Caki2 (cell line): ENCODE data around the gene HSP90B1. TPM values are rescaled to one million over a fixed set of nuclear protein-coding genes. Genes with fewer than 3 reads are reported as not detected.

Experiments
- DNase-seq: peaks from one replicate; pipeline ENCODE4 v3.0.0-alpha.2; 2015; ENCODE audit warnings: low read depth
- in situ Hi-C: cut with HindIII; loops from 2 replicates; pipeline ENCODE4 v1.10.0; 2016; ENCODE audit warnings: low sequenced_read_pairs, low pct_unique_long_range_greater_than_20kb, mixed read lengths
- total RNA-seq: library from RNA; depleted of rRNA; stranded (reverse); fragments of >200 nt; shearing (Covaris generic); gene quantifications from 2 replicates; pipeline ENCODE4 v1.2.3, GENCODE V29; 2014; ENCODE audit warnings: low replicate concordance; rRNA removed

HSP90B1 gene
- total RNA-seq, 1 experiment from 2014 or later: 186 TPM

DNA sequence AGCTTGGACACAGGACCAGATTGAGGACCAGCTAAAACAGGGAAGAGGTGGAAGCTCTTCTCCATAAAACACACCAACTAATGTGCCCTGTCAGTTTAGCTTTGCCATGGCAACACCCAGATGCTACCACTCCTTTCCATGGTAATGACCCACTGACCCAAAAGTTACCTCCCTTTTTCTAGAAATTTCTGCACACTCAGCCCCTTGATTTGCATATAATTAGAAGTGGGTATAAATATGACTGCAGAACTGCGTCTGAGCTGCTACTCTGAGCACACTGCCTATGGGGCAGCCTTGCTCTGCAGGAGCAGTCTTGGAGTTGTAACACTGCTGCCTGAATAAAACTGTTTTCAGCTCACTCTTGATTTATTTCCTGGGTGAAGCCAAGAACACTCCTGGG, 32.3 kb downstream of the HSP90B1 start:
- in situ Hi-C loops: no loop called here
- DNase-seq: peak; percentile 11

DNA sequence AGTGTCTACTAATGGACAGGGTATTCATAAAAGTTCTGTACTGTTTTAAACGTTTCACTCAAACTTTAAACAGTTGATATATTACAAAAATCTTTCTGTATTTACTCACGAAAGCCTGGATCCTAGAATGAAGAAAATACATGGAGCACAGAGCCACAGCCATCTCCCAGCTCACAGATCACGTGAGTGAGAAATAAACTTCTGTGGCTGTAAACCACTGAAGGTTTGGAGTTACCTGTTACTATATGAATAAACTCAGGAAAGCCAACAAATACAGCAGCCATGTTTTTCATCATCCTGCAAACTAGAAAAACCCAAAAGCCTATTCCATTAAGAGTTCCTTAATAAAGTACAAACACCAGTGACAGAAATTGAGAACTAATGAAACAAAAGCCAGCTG, 34.6 kb downstream of the HSP90B1 start:
- in situ Hi-C loops: no loop called here

DNA sequence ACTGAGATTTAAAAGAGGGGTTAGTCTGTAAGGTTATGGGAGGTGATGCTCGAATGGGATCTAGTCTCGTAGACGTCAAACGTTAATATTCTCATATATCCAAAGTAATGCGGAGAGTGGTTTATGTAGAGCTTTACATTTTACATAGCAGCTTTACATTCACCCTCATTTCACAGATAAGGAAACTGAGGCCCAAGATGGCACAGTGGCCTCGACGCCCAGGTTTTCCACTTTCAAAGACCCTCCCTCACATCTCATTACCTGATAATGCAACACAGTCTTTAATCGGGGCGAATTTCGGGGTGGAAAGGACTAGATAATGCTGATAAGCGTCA, 35.0 kb downstream of the HSP90B1 start:
- no peak for DNase-seq
- in situ Hi-C loops: no loop called here

More for the DNA sequence above, 34.6 kb downstream of the HSP90B1 start:
- no peak for DNase-seq

DNA sequence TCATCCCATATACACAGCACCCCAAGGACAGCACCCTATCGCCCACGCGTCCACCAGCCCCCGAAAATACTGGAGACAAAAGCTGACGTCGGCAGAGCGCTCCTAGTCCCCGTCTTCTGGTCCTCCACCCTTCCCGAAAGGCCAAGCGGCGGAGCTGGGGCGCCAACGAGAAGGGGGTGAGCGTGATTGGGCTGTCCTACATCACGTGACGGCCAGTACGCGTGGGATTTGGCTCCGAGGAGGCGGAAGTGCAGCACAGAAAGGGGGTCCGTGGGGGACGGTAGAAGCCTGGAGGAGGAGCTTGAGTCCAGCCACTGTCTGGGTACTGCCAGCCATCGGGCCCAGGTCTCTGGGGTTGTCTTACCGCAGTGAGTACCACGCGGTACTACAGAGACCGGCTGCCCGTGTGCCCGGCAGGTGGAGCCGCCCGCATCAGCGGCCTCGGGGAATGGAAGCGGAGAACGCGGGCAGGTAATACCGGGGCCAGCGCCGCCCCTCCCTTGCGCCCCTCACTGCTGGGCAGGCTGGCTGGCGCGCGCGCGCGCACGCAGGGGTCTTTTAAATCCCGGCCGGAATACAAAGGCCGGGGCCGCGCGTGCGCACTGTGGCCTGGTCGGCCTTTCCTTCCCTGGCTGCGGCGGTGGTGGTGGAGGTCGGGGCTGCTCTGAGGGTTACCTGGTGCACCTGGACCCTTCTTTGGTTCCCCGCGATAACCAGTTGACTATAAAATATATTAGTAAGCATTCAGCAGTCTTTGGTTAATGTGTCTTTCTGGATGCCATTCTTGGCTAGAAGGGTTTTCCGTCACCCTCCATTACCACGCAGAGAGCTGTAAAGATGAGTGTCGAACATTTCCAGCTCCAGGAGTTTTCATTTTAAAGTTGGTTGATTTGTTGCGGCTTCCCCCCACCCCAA, 35.6 kb downstream of the HSP90B1 start, which contains the start of gene TDG:
TSS of gene TDG (plus strand) at position 283 of the 915 bp plus-strand sequence. CDS start at position 449, 166 bp downstream.
- in situ Hi-C loops: no loop called here
- DNase-seq: peak; percentile 96

DNA sequence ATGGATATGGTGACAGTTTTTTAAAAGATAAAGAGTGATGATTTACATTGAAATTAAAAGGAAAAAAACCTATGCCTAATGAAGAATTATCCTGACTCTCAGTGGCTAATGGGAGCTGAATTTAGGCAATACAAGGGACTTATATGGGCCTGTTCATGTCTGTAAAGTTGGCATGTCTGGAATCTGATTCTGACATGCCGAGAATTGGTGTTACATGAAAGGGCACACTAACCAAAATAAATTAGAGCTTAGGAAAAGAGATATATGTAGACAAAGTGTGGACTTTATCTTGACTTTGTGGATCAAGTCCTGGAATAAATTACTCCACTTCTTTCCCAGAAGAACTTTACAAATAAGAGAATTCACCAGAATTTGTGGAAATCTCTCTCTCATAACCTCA, 36.5 kb downstream of the HSP90B1 start:
- in situ Hi-C loops: no loop called here
- no peak for DNase-seq

DNA sequence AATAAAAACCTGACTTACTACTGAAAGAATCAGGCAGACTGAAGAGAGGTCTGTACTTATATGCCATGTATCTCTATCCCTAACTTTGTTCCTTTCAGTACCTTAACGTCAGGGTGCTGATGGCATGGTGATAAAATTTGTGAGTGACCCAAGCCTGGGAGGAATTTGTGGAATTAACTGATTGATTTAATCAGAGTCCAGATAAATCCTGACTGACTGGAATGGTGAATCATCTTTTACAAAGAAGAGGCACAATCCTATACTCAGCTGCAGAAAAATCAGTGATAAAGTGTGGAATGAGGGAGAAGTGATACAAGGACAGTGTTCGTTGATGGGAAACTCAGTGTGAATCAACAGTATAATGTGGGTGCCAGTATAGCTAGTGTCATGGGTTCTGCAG, 39.2 kb downstream of the HSP90B1 start:
- DNase-seq: no peak
- in situ Hi-C loops: no loop called here

DNA sequence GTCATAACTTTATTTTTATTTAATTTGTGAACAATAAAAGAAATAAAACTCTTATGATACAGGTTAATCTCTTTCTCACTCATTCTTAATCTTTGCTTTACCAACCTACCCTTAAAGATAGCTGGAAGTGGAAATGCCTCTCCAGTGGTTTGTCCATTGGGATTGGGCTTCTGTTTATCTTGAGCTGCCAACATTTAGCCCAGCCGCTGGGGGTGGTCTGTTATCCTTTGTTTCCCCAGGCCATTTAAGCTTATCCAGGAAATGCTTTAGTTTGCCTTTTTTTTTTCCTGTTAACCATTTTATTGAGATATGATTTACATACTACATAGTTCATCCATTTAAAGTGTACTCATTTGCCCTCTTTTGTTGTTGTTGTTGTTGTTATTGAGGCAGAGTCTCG, 43.7 kb downstream of the HSP90B1 start:
- in situ Hi-C loops: no loop called here
- no peak for DNase-seq

DNA sequence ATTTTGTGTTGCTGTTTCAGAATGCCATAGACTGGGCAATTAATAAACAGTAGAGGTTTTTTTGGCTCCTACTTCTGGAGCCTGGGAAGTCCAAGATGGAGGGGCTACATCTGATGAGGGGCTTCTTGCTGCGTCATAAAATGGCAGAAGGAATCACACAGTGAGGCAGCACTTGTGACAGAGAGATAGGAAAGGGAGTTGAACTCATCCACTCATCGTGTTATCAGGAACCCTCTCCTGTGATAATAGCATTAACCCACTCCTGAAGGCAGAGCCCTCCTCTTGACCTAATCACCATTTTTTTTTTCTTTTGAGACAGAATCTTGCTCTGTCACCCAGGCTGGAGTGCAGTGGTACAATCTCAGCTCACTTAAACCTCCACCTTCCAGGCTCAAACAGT, 45.2 kb downstream of the HSP90B1 start:
- in situ Hi-C loops: no loop called here
- no peak for DNase-seq

DNA sequence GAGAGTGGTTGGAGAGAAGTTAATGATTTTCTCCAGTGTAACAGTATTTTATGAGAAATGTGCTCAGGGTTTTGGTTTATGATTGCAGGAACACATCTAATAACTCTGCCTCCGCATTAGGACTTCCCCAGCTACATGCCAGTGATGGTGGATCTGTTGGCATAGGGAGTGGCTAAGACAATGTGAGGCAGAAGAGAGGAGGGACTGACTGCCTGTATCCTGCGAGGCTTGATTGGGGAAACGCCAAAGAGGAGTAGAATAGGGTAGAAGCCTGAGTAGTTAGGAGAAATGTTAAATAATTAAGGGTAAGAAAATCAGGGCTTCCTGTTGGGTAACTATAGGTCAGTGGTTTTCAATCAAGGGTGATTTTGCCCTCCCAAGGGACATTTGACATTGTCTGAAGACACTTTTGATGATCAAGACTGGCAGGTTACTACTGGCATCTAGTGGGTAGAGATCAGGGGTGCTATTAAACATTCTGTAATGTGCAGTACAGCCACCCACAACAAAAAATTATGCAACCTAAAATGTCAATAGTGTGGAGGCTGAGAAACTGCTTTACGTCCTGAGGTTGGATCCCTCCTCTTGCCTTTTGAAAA, 48.3 kb downstream of the HSP90B1 start:
- in situ Hi-C loops: no loop called here
- DNase-seq: no peak

DNA sequence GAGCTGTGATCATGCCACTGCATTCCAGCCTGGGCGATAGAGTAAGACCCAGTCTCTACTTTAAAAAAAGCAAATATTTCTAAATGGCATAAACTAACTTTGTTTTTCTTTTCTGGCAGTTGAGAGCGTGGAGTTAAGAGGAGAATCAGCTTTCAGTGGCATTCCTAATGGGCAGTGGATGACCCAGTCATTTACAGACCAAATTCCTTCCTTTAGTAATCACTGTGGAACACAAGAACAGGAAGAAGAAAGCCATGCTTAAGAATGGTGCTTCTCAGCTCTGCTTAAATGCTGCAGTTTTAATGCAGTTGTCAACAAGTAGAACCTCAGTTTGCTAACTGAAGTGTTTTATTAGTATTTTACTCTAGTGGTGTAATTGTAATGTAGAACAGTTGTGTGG, 56.6 kb downstream of the HSP90B1 start:
- in situ Hi-C loops: no loop called here
- no peak for DNase-seq

DNA sequence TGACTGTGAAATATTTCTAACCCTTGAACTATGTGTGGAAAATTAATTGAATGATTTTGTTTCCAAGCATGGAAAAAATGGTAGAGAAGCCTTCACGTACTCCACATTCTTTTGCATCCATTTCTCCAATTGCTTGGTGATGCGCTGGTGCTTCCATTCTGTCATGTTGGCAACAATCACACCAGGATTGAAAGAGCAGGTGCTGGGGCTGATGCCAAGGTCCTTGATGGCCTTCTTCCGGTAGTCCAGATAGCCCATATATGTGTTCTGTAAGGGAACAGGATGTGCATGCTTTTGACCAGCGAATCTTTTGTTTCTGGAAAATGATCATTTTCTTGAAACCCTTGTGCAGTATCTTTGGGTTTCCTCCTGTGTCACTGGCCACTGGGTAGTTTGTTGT, 64.0 kb downstream of the HSP90B1 start:
- DNase-seq: no peak
- in situ Hi-C loops: no loop called here

DNA sequence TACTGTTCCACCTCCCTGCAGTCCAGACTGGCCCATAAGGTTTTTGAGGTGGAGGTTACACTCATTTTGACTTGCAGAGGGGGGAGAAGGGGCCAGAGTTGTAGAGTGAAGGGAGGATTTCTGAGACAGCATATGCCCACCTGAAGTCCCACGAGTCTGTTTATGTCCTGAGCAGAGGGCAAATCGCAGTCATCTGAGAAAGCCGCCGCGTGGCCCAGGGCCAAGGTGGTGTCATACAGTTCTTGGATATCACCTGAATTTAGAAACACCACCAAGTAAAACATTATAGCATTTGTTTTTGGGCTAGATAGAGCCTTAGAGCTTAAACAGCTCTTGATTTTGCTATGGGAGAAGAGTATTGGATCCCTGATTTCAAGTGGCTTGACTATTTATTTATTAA, 66.4 kb downstream of the HSP90B1 start:
- in situ Hi-C loops: no loop called here
- no peak for DNase-seq

DNA sequence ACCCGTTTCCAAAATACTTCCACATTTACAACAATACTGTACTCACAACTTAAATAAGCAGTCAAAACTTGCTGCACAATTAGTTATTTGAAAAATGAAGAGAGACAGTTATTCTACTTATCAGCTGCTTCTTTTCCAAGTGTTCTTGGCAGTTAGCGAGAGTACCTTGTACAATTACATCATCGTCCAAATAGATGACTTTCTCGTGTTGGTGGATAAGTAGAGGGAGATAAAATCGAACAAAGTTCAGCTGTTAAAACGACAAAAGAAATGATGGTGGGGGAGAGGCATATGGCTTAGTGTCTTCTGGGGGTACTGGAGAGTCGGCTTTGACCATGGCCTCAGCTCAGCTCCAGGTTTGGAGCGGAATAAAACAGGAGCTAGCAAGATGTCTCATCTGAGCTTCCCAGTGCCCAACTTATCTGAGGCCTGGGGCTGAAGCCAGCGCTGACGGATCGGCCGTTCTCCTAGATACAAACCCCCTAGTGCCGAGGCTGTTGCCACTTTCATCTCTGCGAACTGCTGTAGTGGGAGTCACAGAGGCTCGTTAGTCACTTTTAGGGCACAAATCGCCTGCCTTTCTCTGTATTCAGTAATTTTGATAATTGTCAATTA, 67.2 kb downstream of the HSP90B1 start:
- in situ Hi-C loops: no loop called here
- DNase-seq: no peak

Other genes starting within 250 kb of the HSP90B1 start
- gene NT5DC3, start 89.2 kb upstream of the HSP90B1 start, total RNA-seq: 4.5 and 6.6 TPM in 2 replicates
- gene TDG, start 35.5 kb downstream of the HSP90B1 start, total RNA-seq: 16.9 and 17.2 TPM in 2 replicates
- gene GLT8D2, start 119.8 kb downstream of the HSP90B1 start, total RNA-seq: not detected in 2 replicates
- gene HCFC2, start 134.1 kb downstream of the HSP90B1 start, total RNA-seq: 0.78 and 3.7 TPM in 2 replicates
- gene NFYB, start 207.8 kb downstream of the HSP90B1 start, total RNA-seq: 14.9 and 30.5 TPM in 2 replicates